ENCODE data around the gene POLDIP2. TPM values are rescaled to one million over a fixed set of nuclear protein-coding genes. Genes with fewer than 3 reads are reported as not detected.

The POLDIP2 gene
- 100 to 1,000 TPM in 1 of 2 donors, 10 to 100 TPM in 1; 98.9 to 108 TPM for total RNA-seq

DNA sequence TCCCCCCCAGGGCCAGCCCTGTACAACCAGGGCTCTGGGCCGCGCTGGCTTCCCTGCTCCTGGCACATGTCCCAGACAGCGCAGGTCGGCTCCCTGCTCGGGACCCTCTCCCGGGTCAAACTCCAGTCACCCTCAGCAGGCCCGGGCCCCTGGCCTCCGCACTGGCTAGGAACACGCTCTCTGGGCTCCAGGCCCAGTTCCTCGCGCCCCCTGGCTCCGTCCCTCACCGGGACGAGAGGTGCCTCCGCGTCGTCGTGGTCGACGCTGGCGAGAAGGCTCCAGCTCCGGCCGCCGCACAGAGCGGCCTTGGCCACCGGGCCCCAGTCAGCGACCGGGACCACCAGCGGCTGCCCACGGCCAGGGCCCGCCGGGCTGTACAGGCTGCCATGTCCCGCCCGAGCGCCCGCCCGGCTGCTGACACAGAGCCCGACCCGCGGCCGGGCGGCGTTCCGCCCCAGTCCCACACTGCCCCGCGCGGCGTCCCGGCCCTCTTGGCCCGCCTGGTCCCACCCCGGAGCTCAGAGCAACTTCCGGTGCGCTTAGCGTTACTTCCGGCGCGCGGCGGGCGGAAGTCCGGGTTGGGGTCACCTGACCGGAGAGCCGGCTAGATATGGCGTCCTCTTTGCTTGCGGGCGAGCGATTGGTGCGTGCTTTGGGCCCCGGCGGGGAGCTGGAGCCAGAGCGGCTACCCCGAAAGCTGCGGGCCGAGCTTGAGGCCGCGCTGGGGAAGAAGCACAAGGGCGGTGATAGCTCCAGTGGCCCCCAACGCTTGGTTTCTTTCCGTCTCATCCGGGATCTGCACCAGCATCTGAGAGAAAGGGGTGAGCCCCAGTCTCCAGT is at the start of gene POLDIP2:
Gene POLDIP2, minus strand, starts transcription at position 467 of the 840 bp plus-strand sequence. Its CDS starts 79 bp downstream, at position 388.
- peak; percentile 96 for DNase-seq (ENCODE audit: low spot score)
- Histone ChIP-seq H3K4me3 (peak within 1 kb of the TSS; percentile 94 to 99), H3K27ac (peak within 1 kb of the TSS; percentile 89 to 94), H3K4me1 (peaks cover 0 to 30% of the 10 kb centered on the region in 2 donors), H3K27me3 (no peaks in the 10 kb centered on the region), H3K36me3 (peaks cover 64% of the 10 kb centered on the region), H3K9me3 (no peaks in the 10 kb centered on the region)
- TF ChIP-seq, protein P1, sequence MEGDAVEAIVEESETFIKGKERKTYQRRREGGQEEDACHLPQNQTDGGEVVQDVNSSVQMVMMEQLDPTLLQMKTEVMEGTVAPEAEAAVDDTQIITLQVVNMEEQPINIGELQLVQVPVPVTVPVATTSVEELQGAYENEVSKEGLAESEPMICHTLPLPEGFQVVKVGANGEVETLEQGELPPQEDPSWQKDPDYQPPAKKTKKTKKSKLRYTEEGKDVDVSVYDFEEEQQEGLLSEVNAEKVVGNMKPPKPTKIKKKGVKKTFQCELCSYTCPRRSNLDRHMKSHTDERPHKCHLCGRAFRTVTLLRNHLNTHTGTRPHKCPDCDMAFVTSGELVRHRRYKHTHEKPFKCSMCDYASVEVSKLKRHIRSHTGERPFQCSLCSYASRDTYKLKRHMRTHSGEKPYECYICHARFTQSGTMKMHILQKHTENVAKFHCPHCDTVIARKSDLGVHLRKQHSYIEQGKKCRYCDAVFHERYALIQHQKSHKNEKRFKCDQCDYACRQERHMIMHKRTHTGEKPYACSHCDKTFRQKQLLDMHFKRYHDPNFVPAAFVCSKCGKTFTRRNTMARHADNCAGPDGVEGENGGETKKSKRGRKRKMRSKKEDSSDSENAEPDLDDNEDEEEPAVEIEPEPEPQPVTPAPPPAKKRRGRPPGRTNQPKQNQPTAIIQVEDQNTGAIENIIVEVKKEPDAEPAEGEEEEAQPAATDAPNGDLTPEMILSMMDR (IDR thresholded peaks at IDR 0.05), result peak in 1 of 2 donors; percentile 42

DNA sequence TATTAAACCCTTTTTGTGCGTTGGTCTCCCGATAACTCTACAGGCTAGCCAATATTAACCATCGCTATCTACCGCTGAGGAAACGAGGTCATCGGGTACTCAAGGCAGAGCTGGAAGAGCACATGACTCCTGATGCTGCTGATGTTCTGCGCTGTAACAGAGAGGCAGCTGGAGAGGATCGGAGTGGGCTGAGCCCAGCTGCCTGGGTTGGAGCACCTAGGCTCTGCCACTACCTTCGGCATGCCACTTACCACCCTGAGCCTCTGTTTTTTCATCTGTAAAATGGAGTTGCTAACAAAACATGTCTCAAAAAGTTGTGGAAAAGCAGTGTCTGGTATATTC is 49.1 kb upstream of the POLDIP2 start:
- no peaks in the 10 kb centered on the region for H3K9me3 ChIP-seq
- no peak for DNase-seq (ENCODE audit: low spot score)
- H3K36me3 ChIP-seq, result no peaks in the 10 kb centered on the region
- H3K4me3 ChIP-seq, result peak overlapping the region; percentile 62 to 71
- no peaks in the 10 kb centered on the region for H3K27me3 ChIP-seq
- peak overlapping the region; percentile 19 to 58 for H3K27ac ChIP-seq
- TF ChIP-seq, protein P1 (IDR thresholded peaks at IDR 0.05), result no peak
- H3K4me1 ChIP-seq, result peaks cover 0 to 22% of the 10 kb centered on the region in 2 donors

- Histone ChIP-seq H3K27me3 (no peaks in the 10 kb centered on the region), H3K36me3 (peaks cover 2% of the 10 kb centered on the region), H3K4me1 (peaks cover 0 to 22% of the 10 kb centered on the region in 2 donors), H3K27ac (peak within 1 kb of the TSS; percentile 19 to 58), H3K9me3 (no peaks in the 10 kb centered on the region), H3K4me3 (peak within 1 kb of the TSS; percentile 62 to 71)
- TF ChIP-seq, protein P1 (IDR thresholded peaks at IDR 0.05), result no peak
- no peak for DNase-seq (ENCODE audit: low spot score)
These were observed 48.5 kb upstream of the POLDIP2 start, which contains the start of gene SLC46A1 for GRCh38 chr17:28405632-28406472. Gene SLC46A1, minus strand, starts transcription at chr17:28406212. Its CDS starts 98 bp downstream, at chr17:28406114.

DNA sequence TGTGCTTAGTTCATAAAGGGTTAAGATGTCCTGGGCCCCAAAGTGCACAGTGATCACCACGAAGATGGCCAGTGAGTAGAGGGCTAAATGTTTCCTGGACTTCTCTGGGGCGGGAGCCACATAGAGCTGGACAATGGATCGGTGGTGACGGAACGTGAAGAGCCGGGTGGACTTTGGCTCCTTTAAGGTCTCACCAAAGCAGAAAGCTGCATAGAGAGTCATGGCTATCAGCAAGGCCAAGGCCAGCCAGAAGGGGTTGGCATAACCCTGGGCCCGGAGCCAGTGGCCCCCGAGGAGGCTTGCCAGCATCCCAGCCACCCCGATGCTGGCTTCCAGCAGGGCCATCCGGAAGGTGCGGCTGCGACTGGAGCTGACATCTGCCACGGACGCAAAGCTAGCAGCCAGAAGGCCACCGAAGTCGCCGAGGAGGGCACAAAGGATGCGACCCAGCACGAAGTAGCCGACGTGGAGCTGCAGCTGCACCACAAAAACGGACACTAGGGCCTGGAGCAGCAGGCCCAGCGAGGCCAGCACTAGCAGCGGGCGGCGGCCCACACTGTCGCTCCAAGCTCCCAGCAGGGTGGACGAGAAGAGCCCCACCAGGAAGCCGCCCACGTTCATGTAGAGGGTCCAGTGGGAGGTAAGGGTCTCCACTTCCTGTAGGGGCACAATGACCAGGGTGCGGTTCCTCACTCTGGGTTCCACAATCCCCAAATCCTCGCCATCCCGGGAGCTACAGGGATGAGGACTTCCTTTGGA is 47.7 kb upstream of the POLDIP2 start:
- no peaks in the 10 kb centered on the region for H3K9me3 ChIP-seq
- TF ChIP-seq, protein P1 (IDR thresholded peaks at IDR 0.05), result no peak
- peak overlapping the region; percentile 62 to 71 for H3K4me3 ChIP-seq
- peak overlapping the region in 1 of 2 donors; percentile 58 for H3K27ac ChIP-seq
- H3K27me3 ChIP-seq, result no peaks in the 10 kb centered on the region
- peaks cover 10% of the 10 kb centered on the region for H3K36me3 ChIP-seq
- H3K4me1 ChIP-seq, result peaks cover 0 to 22% of the 10 kb centered on the region in 2 donors
- no peak for DNase-seq (ENCODE audit: low spot score)

- TF ChIP-seq, protein P1 (IDR thresholded peaks at IDR 0.05), result no peak
- Histone ChIP-seq H3K27me3 (no peaks in the 10 kb centered on the region), H3K4me1 (peaks cover 0 to 22% of the 10 kb centered on the region in 2 donors), H3K9me3 (no peaks in the 10 kb centered on the region), H3K27ac (no peak overlapping the region), H3K36me3 (peaks cover 12% of the 10 kb centered on the region), H3K4me3 (no peak overlapping the region)
- no peak for DNase-seq (ENCODE audit: low spot score)
These were observed 47.1 kb upstream of the POLDIP2 start for GRCh38 chr17:28404461-28404811.

Measured in right atrium auricular region (tissue), 2 donors.